Heart left ventricle (tissue), 16 donors: ENCODE data around the gene REM2. TPM values are rescaled to one million over a fixed set of nuclear protein-coding genes. Genes with fewer than 3 reads are reported as not detected.
"Not testable (repeated sequence)": the region's sequence is repeated elsewhere in the genome, so short reads cannot be mapped to it uniquely, and the experiment has no call there.

ENCODE experiments used
- ATAC-seq, 4 donors: fragments of 200-7000 bp; cut with Tn5 transposase; one replicate each; pipeline ENCODE4 v1.9.1; 2020 to 2022; ENCODE audit warnings: moderate library complexity in 4 of 4, mild to moderate bottlenecking in 3 of 4, moderate number of reproducible peaks in 1 of 4
- DNase-seq, 5 donors: peaks; one replicate each; pipeline ENCODE4 v3.0.0-alpha.2; 2020
- H3K27ac ChIP-seq, 12 donors: fragments of 200-600 bp; sonication (generic) in 4 of 12; one replicate each; pipeline versions ENCODE4 v1.5.0 to v1.8.0; 2016 to 2022; ENCODE audit warnings: mild to moderate bottlenecking in 2 of 12
- H3K27me3 ChIP-seq, 9 donors: fragments of 200-600 bp; sonication (generic) in 2 of 9; one replicate each; pipeline versions ENCODE4 v1.5.1 to v1.8.0; 2016 to 2022; ENCODE audit warnings: mild to moderate bottlenecking in 3 of 9
- H3K36me3 ChIP-seq, 9 donors: fragments of 200-600 bp; sonication (generic) in 2 of 9; one replicate each; pipeline versions ENCODE4 v1.5.0 to v1.8.0; 2018 to 2022; ENCODE audit warnings: mild to moderate bottlenecking in 2 of 9
- H3K4me1 ChIP-seq, 12 donors: fragments of 200-600 bp; sonication (generic) in 4 of 12; one replicate each; pipeline versions ENCODE4 v1.5.0 to v1.8.0; 2016 to 2022; ENCODE audit warnings: mild to moderate bottlenecking in 3 of 12
- H3K4me3 ChIP-seq, 12 donors: fragments of 200-600 bp; sonication (generic) in 4 of 12; one replicate each; pipeline versions ENCODE4 v1.5.0 to v1.8.0; 2017 to 2022; ENCODE audit warnings: mild to moderate bottlenecking in 9 of 12, moderate library complexity in 4 of 12
- H3K9me3 ChIP-seq, 12 donors: fragments of 200-600 bp; sonication (generic) in 4 of 12; one replicate each; pipeline versions ENCODE4 v1.5.0 to v1.8.0; 2016 to 2022; ENCODE audit warnings: mild to moderate bottlenecking in 1 of 12
- POLR2A ChIP-seq, 2 donors: fragments of 450-650 bp; IDR thresholded peaks; one replicate each; pipeline ENCODE4 v1.6.1; 2017; ENCODE audit warnings: antibody characterized with exemption in 2 of 2, mild to moderate bottlenecking in 2 of 2, moderate library complexity in 2 of 2
- WGBS, 4 donors: extraction: QIAGEN DNeasy Blood & Tissue Kit in 2 of 4; methylation state at CpG; one replicate each; pipeline versions ENCODE4 v1.1.5 to v1.1.7; 2013 to 2018; 5-methylcytosine and 5-hydroxymethylcytosine counted together
- intact Hi-C, 10 donors: fragments of 100-400 bp; cut with DNase I; formaldehyde crosslinking; loops; one replicate each; pipeline versions ENCODE4 v1.11.1 to v1.14.2; 2022
- polyA plus RNA-seq, 2 donors: library from polyadenylated mRNA; stranded (reverse); fragments of 200-250 nt; gene quantifications; one replicate each; pipeline ENCODE4 v1.2.3, GENCODE V29; 2013
- total RNA-seq, 9 donors: library from RNA; depleted of rRNA in 2 of 9; stranded (reverse); fragments of >200 nt in 2 of 9; fragmentation: NEBNext Ultra II Directional in 3 of 9; extraction: Animal tissue kit (Norgen Biotek cat#: 25700) in 3 of 9; gene quantifications; one replicate each; pipeline versions ENCODE4 v1.1.0 to v1.2.4, GENCODE V29; 2016 to 2023
- TF ChIP-seq, protein P1 (sequence below), 12 donors: fragments of 200-600 bp; sonication (generic) in 4 of 12; IDR thresholded peaks; one replicate each; pipeline versions ENCODE4 v1.5.0 to v1.8.0; 2018 to 2022; ENCODE audit warnings: antibody characterized with exemption in 12 of 12, mild to moderate bottlenecking in 5 of 12
- donor health status: ischemic (EF 13 %, LVEDD 7.1; RV severe dilation, severe dysfunction).
- donor health status: healthy with polysubstance abuse.
- donor health status: DM: no; HTN: yes; CAD: no.
- donor health status: DM: no; HTN: no; CAD: no.
- donor health status: ischemic (EF 25% LVEDD 6.9; RV normal size, moderate dysfunction).
- donor health status: ischemic (EF 25% LVEDD 5.7; RV mildly dilated, moderate dysfunction).
- donor health status: healthy.
- donor health status: DM: yes; HTN: yes; CAD: no.
- donor health status: ischemic (EF 35%, LVEDD 5.7; RV mildly dilated, moderate dysfunction).
- donor health status: nonischemic (EF 11% LVEDD 7.7; RV severe dilation, severe dysfunction).
- donor health status: DM: yes; HTN: yes; CAD: no.
- donor health status: PGD.
- donor health status: ischemic (EF 29% LVEDD 5.4; RV normal size, mild dysfunction).
- donor health status: nonischemic (EF 23%, LVEDD 6.1; RV moderate dilation, normal function).

REM2 gene
- total and polyA plus RNA-seq, 11 donors: 0.06 to 0.21 TPM; not detected in 9

DNA sequence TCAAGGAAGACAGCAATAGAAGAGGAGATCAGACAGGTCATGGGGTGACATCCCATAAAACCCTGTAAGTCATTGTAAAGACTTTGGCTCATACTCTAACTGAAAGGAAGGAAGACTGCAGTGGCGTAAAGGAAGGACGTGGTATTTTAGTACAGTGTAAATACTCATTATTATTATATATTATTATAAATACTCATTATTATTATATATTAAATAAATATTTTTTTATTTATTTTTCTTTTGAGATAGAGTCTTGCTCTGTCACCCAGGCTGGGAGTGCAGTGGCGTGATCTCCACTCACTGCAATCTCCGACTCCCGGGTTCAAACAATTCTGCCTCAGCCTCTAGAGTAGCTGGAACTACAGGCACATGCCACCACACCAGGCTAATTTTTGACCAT lies 26.6 kb upstream of the REM2 start:
- peaks cover 0 to 6% (median 0%) of the 10 kb centered on the region in 12 donors for H3K9me3 ChIP-seq
- TF ChIP-seq, protein P1, sequence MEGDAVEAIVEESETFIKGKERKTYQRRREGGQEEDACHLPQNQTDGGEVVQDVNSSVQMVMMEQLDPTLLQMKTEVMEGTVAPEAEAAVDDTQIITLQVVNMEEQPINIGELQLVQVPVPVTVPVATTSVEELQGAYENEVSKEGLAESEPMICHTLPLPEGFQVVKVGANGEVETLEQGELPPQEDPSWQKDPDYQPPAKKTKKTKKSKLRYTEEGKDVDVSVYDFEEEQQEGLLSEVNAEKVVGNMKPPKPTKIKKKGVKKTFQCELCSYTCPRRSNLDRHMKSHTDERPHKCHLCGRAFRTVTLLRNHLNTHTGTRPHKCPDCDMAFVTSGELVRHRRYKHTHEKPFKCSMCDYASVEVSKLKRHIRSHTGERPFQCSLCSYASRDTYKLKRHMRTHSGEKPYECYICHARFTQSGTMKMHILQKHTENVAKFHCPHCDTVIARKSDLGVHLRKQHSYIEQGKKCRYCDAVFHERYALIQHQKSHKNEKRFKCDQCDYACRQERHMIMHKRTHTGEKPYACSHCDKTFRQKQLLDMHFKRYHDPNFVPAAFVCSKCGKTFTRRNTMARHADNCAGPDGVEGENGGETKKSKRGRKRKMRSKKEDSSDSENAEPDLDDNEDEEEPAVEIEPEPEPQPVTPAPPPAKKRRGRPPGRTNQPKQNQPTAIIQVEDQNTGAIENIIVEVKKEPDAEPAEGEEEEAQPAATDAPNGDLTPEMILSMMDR (IDR thresholded peaks at IDR 0.05): no peak
- no peak for TF ChIP-seq POLR2A (IDR thresholded peaks at IDR 0.05)
- WGBS, 4 donors: 93 to 96% (median 94%) methylated on average over 5 of the region's 5 CpGs
- H3K27me3 ChIP-seq: no peaks in the 10 kb centered on the region
- no peak for DNase-seq
- H3K36me3 ChIP-seq: no peaks in the 10 kb centered on the region
- H3K27ac ChIP-seq: no peak overlapping the region
- H3K4me3 ChIP-seq: no peak overlapping the region
- intact Hi-C loops: loop anchor here in 5 of 10 donors (10.0 kb wide), 6 partner anchors 82 to 472 kb away; no protein-coding TSS in a partner anchor
- ATAC-seq: no peak
- H3K4me1 ChIP-seq: peaks cover 0 to 19% (median 12%) of the 10 kb centered on the region in 12 donors

DNA sequence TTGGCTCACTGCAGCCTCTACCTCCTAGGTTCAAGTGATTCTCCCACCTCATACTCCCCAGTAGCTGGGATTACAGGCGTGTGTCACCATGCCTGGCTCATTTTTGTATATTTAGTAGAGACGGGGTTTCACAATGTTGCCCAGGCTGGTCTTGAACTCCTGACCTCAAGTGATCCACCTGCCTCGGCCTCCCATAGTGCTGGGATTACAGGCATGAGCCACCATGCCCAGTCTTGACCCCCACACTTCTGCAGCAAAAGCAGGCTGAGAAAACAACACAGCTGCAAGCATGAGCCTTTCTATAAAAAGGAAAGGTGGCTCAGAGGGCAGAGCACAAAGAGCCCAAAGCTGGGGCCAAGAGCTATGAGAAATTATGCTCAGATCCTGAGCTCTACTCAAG lies 22.6 kb upstream of the REM2 start:
- H3K27ac ChIP-seq, ATAC-seq, H3K4me1 ChIP-seq, H3K36me3 ChIP-seq, H3K9me3 ChIP-seq, intact Hi-C loops, H3K4me3 ChIP-seq, DNase-seq, H3K27me3 ChIP-seq: not testable (repeated sequence)
- 87 to 92% (median 91%) methylated on average over 3 of the region's 3 CpGs for WGBS, 4 donors

DNA sequence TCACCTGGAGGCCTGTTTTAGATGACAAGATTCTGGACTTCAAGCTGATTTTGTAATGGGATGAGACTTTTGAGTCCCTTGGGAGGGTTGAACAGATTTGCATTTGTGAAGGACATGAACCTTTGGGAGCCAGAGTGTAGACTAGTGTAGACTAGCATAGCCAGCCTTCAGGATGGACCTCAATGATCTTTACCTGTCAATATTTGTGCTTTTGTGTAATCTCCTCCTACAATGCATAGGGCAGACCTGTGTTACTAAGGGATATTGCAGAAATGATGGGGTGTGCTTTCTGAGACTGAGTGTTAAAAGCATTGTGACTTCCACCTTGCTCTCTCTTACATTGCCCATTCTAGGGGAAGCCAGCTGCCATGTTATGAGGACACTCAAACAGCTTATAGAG lies 21.4 kb upstream of the REM2 start:
- intact Hi-C loops: no loop called here
- ATAC-seq (no peak), DNase-seq (no peak)
- TF ChIP-seq, protein P1 (IDR thresholded peaks at IDR 0.05): no peak
- TF ChIP-seq POLR2A (IDR thresholded peaks at IDR 0.05): no peak
- no peak overlapping the region for H3K27ac ChIP-seq
- peaks cover 0 to 5% (median 0%) of the 10 kb centered on the region in 12 donors for H3K4me1 ChIP-seq
- H3K4me3 ChIP-seq: no peak overlapping the region
- no peaks in the 10 kb centered on the region for H3K27me3 ChIP-seq
- peaks cover 0 to 6% (median 0%) of the 10 kb centered on the region in 12 donors for H3K9me3 ChIP-seq
- H3K36me3 ChIP-seq: no peaks in the 10 kb centered on the region

DNA sequence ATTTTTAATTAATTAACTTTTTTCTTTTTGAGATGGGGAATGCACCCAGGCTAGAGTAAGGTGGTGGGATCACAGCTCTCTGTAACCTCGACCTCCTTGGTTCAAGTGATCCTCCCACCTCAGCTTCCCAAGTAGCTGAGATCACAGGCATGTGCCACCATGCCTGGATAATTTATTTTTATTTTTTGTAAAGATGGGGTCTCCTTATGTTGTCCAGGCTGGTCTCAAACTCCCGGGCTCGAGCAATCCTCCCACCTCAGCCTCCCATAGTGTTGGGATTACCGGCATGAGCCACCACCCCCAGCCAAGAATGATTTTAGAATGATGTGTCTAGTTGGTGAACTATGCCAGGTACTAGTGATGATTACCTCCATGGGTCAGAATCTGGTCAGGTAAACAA lies 18.0 kb upstream of the REM2 start:
- Histone ChIP-seq H3K36me3 (no peaks in the 10 kb centered on the region), H3K4me3 (no peak overlapping the region), H3K27me3 (no peaks in the 10 kb centered on the region), H3K27ac (no peak overlapping the region), H3K9me3 (no peaks in the 10 kb centered on the region), H3K4me1 (peaks cover 0 to 3% (median under 1%) of the 10 kb centered on the region in 12 donors)
- intact Hi-C loops: no loop called here
- TF ChIP-seq, protein P1 (IDR thresholded peaks at IDR 0.05): no peak
- TF ChIP-seq POLR2A (IDR thresholded peaks at IDR 0.05): no peak
- no peak for ATAC-seq
- 84 to 93% (median 88%) methylated on average over 4 of the region's 4 CpGs for WGBS, 4 donors
- no peak for DNase-seq
